ENCODE data around the gene HTATSF1.

HTATSF1 gene

GRCh38 chrX:136523770-136524169 lies 26.4 kb downstream of the HTATSF1 start:
- TF ChIP-seq CREB5 (CRISPR knock-in tag; IDR thresholded peaks at IDR 0.05; ENCODE audit: low read depth) (no peak), SNAI2 (CRISPR knock-in tag; IDR thresholded peaks at IDR 0.05) (no peak), GLIS3 (CRISPR knock-in tag; IDR thresholded peaks at IDR 0.05) (no peak), ZFP3 (CRISPR knock-in tag; IDR thresholded peaks at IDR 0.05) (no peak), POU6F1 (CRISPR knock-in tag; IDR thresholded peaks at IDR 0.05; ENCODE audit: borderline replicate concordance, low read depth) (no peak), ISL1 (CRISPR knock-in tag; IDR thresholded peaks at IDR 0.05) (no peak), TCF4 (CRISPR knock-in tag; IDR thresholded peaks at IDR 0.05; ENCODE audit: borderline replicate concordance) (no peak), ZC3H10 (CRISPR knock-in tag; IDR thresholded peaks at IDR 0.05) (no peak), ESRRG (CRISPR knock-in tag; IDR thresholded peaks at IDR 0.05) (no peak), ARNTL (CRISPR knock-in tag; IDR thresholded peaks at IDR 0.05; ENCODE audit: borderline replicate concordance, low read depth) (no peak), ZNF565 (CRISPR knock-in tag; conservative IDR thresholded peaks at IDR 0.05; ENCODE audit: low read depth) (no peak), PATZ1 (CRISPR knock-in tag; IDR thresholded peaks at IDR 0.05; ENCODE audit: borderline replicate concordance) (no peak), ZNF8 (CRISPR knock-in tag; IDR thresholded peaks at IDR 0.05) (no peak), OSR1 (CRISPR knock-in tag; IDR thresholded peaks at IDR 0.05) (no peak), TOX (CRISPR knock-in tag; IDR thresholded peaks at IDR 0.05; ENCODE audit: borderline replicate concordance) (no peak), BACH2 (CRISPR knock-in tag; IDR thresholded peaks at IDR 0.05; ENCODE audit: borderline replicate concordance) (no peak), RARB (CRISPR knock-in tag; IDR thresholded peaks at IDR 0.05) (no peak)
- TF ChIP-seq, protein P1, sequence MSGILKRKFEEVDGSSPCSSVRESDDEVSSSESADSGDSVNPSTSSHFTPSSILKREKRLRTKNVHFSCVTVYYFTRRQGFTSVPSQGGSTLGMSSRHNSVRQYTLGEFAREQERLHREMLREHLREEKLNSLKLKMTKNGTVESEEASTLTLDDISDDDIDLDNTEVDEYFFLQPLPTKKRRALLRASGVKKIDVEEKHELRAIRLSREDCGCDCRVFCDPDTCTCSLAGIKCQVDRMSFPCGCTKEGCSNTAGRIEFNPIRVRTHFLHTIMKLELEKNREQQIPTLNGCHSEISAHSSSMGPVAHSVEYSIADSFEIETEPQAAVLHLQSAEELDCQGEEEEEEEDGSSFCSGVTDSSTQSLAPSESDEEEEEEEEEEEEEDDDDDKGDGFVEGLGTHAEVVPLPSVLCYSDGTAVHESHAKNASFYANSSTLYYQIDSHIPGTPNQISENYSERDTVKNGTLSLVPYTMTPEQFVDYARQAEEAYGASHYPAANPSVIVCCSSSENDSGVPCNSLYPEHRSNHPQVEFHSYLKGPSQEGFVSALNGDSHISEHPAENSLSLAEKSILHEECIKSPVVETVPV (CRISPR knock-in tag; IDR thresholded peaks at IDR 0.05): no peak
- ATAC-seq: no peak

- ATAC-seq: peak; percentile 99
- no peak for TF ChIP-seq OSR1 (CRISPR knock-in tag; IDR thresholded peaks at IDR 0.05)
- TF ChIP-seq ZFP3 (CRISPR knock-in tag; IDR thresholded peaks at IDR 0.05): no peak
- TF ChIP-seq POU6F1 (CRISPR knock-in tag; IDR thresholded peaks at IDR 0.05; ENCODE audit: borderline replicate concordance, low read depth): no peak
- no peak for TF ChIP-seq ARNTL (CRISPR knock-in tag; IDR thresholded peaks at IDR 0.05; ENCODE audit: borderline replicate concordance, low read depth)
- no peak for TF ChIP-seq ISL1 (CRISPR knock-in tag; IDR thresholded peaks at IDR 0.05)
Measured at GRCh38 chrX:136525738-136526606, 28.6 kb downstream of the HTATSF1 start.

GRCh38 chrX:136528645-136529315 lies 31.4 kb downstream of the HTATSF1 start:
- no peak for ATAC-seq
- no peak for TF ChIP-seq TOX (CRISPR knock-in tag; IDR thresholded peaks at IDR 0.05; ENCODE audit: borderline replicate concordance)
- TF ChIP-seq ZNF8 (CRISPR knock-in tag; IDR thresholded peaks at IDR 0.05): no peak
- TF ChIP-seq, protein P2, sequence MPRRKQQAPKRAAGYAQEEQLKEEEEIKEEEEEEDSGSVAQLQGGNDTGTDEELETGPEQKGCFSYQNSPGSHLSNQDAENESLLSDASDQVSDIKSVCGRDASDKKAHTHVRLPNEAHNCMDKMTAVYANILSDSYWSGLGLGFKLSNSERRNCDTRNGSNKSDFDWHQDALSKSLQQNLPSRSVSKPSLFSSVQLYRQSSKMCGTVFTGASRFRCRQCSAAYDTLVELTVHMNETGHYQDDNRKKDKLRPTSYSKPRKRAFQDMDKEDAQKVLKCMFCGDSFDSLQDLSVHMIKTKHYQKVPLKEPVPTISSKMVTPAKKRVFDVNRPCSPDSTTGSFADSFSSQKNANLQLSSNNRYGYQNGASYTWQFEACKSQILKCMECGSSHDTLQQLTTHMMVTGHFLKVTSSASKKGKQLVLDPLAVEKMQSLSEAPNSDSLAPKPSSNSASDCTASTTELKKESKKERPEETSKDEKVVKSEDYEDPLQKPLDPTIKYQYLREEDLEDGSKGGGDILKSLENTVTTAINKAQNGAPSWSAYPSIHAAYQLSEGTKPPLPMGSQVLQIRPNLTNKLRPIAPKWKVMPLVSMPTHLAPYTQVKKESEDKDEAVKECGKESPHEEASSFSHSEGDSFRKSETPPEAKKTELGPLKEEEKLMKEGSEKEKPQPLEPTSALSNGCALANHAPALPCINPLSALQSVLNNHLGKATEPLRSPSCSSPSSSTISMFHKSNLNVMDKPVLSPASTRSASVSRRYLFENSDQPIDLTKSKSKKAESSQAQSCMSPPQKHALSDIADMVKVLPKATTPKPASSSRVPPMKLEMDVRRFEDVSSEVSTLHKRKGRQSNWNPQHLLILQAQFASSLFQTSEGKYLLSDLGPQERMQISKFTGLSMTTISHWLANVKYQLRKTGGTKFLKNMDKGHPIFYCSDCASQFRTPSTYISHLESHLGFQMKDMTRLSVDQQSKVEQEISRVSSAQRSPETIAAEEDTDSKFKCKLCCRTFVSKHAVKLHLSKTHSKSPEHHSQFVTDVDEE (CRISPR knock-in tag; IDR thresholded peaks at IDR 0.05): no peak
- TF ChIP-seq, protein P1 (CRISPR knock-in tag; IDR thresholded peaks at IDR 0.05): no peak
- TF ChIP-seq BACH2 (CRISPR knock-in tag; IDR thresholded peaks at IDR 0.05; ENCODE audit: borderline replicate concordance): no peak
- TF ChIP-seq ZC3H10 (CRISPR knock-in tag; IDR thresholded peaks at IDR 0.05): no peak
- no peak for TF ChIP-seq GLIS3 (CRISPR knock-in tag; IDR thresholded peaks at IDR 0.05)
- TF ChIP-seq RARB (CRISPR knock-in tag; IDR thresholded peaks at IDR 0.05): no peak
- no peak for TF ChIP-seq POU6F1 (CRISPR knock-in tag; IDR thresholded peaks at IDR 0.05; ENCODE audit: borderline replicate concordance, low read depth)
- TF ChIP-seq ZFP3 (CRISPR knock-in tag; IDR thresholded peaks at IDR 0.05): no peak
- no peak for TF ChIP-seq OSR1 (CRISPR knock-in tag; IDR thresholded peaks at IDR 0.05)
- no peak for TF ChIP-seq ISL1 (CRISPR knock-in tag; IDR thresholded peaks at IDR 0.05)

Data from SK-N-SH treated with all-trans-retinoic acid at 6 μM for 48 hours (cell line).